ENCODE data around the gene TPST1.

TPST1 gene

DNA sequence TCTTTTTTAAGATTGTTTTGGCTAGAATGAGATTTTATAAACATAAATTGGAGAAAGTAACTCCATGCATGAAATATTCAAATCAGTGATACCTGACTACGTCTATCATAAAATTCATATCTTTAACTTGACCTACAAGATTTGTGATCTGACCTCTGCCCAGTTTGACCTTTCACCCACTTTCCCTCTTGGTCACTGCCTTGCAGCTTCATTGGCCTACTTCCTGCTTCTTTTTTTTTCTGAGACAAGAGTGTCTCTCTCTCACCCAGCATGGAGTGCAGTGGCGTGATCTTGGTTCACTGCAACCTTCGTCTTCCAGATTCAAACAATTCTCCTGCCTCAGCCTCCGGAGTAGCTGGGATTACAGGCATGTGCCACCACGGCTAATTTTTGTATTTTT lies 28.5 kb downstream of the TPST1 start:
- H3K79me2 ChIP-seq (ENCODE audit: insufficient read depth, low read length) = no peaks in the 10 kb centered on the region
- no peaks in the 10 kb centered on the region for H3K27me3 ChIP-seq (ENCODE audit: insufficient read depth, low read length, poor library complexity)
- H3K36me3 ChIP-seq (ENCODE audit: insufficient read depth, low read length) = no peaks in the 10 kb centered on the region
- H3K4me2 ChIP-seq (ENCODE audit: insufficient read depth, low read length) = no peak overlapping the region
- H3K4me3 ChIP-seq (ENCODE audit: low read depth in 1 of 2, low read length in 2 of 2) = no peak overlapping the region
- ATAC-seq (ENCODE audit: insufficient read depth, low read depth) (no peak), DNase-seq (no peak)
- H3K27ac ChIP-seq (ENCODE audit: low read length) = no peak overlapping the region
- H3K9me3 ChIP-seq (ENCODE audit: insufficient read depth, low read length, severe bottlenecking) = no peaks in the 10 kb centered on the region
- TF ChIP-seq EZH2 (IDR thresholded peaks at IDR 0.05; ENCODE audit: borderline replicate concordance, low read depth, low read length, severe bottlenecking) = no peak
- TF ChIP-seq, protein P1, sequence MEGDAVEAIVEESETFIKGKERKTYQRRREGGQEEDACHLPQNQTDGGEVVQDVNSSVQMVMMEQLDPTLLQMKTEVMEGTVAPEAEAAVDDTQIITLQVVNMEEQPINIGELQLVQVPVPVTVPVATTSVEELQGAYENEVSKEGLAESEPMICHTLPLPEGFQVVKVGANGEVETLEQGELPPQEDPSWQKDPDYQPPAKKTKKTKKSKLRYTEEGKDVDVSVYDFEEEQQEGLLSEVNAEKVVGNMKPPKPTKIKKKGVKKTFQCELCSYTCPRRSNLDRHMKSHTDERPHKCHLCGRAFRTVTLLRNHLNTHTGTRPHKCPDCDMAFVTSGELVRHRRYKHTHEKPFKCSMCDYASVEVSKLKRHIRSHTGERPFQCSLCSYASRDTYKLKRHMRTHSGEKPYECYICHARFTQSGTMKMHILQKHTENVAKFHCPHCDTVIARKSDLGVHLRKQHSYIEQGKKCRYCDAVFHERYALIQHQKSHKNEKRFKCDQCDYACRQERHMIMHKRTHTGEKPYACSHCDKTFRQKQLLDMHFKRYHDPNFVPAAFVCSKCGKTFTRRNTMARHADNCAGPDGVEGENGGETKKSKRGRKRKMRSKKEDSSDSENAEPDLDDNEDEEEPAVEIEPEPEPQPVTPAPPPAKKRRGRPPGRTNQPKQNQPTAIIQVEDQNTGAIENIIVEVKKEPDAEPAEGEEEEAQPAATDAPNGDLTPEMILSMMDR (IDR thresholded peaks at IDR 0.05; ENCODE audit: borderline replicate concordance, extremely low read depth, low read length, poor library complexity, severe bottlenecking) = no peak
- no peak overlapping the region for H3K9ac ChIP-seq (ENCODE audit: low read depth, low read length)
- H2AFZ ChIP-seq (ENCODE audit: low read depth, low read length) = no peak overlapping the region
- no peaks in the 10 kb centered on the region for H3K4me1 ChIP-seq (ENCODE audit: insufficient read depth, low read length)
- H4K20me1 ChIP-seq (ENCODE audit: insufficient read depth, low read length) = no peaks in the 10 kb centered on the region

DNA sequence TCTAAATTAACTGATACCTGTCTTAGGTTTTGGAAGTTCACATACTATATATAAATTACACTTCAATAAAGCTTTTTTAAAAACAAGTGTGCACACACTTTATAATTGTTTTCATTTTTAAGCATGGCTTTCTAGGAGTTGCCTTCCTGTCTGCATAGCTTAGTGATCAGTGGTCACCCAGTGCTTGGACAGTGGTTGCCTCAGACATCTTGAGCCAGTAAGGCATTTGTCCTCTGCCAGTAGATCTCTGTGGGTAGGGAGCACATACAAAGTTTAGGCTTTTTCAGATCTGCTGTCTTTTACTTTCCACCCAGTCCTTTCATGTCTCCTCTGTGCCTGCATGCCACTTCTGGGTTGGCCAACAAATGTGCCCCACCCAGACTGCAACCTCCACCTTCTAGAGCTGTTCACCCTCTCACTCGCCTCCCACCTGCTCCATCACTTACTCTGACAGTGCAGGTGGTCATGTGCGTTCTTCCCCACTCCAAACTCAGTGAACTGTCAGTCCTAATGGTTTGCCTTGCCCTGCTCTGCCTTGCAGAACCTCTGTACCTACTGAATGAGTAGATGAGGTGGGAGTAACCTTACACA lies 31.7 kb downstream of the TPST1 start:
- Histone ChIP-seq H3K27me3 (ENCODE audit: insufficient read depth, low read length, poor library complexity) (no peaks in the 10 kb centered on the region), H3K9ac (ENCODE audit: low read depth, low read length) (no peak overlapping the region), H3K27ac (ENCODE audit: low read length) (no peak overlapping the region), H3K79me2 (ENCODE audit: insufficient read depth, low read length) (no peaks in the 10 kb centered on the region), H3K9me3 (ENCODE audit: insufficient read depth, low read length, severe bottlenecking) (no peaks in the 10 kb centered on the region), H3K4me1 (ENCODE audit: insufficient read depth, low read length) (no peaks in the 10 kb centered on the region), H2AFZ (ENCODE audit: low read depth, low read length) (no peak overlapping the region), H3K4me3 (ENCODE audit: low read depth in 1 of 2, low read length in 2 of 2) (no peak overlapping the region), H4K20me1 (ENCODE audit: insufficient read depth, low read length) (no peaks in the 10 kb centered on the region), H3K36me3 (ENCODE audit: insufficient read depth, low read length) (no peaks in the 10 kb centered on the region), H3K4me2 (ENCODE audit: insufficient read depth, low read length) (no peak overlapping the region)
- TF ChIP-seq, protein P1 (IDR thresholded peaks at IDR 0.05; ENCODE audit: borderline replicate concordance, extremely low read depth, low read length, poor library complexity, severe bottlenecking) = no peak
- no peak for TF ChIP-seq EZH2 (IDR thresholded peaks at IDR 0.05; ENCODE audit: borderline replicate concordance, low read depth, low read length, severe bottlenecking)
- ATAC-seq (ENCODE audit: insufficient read depth, low read depth) (no peak), DNase-seq (no peak)

DNA sequence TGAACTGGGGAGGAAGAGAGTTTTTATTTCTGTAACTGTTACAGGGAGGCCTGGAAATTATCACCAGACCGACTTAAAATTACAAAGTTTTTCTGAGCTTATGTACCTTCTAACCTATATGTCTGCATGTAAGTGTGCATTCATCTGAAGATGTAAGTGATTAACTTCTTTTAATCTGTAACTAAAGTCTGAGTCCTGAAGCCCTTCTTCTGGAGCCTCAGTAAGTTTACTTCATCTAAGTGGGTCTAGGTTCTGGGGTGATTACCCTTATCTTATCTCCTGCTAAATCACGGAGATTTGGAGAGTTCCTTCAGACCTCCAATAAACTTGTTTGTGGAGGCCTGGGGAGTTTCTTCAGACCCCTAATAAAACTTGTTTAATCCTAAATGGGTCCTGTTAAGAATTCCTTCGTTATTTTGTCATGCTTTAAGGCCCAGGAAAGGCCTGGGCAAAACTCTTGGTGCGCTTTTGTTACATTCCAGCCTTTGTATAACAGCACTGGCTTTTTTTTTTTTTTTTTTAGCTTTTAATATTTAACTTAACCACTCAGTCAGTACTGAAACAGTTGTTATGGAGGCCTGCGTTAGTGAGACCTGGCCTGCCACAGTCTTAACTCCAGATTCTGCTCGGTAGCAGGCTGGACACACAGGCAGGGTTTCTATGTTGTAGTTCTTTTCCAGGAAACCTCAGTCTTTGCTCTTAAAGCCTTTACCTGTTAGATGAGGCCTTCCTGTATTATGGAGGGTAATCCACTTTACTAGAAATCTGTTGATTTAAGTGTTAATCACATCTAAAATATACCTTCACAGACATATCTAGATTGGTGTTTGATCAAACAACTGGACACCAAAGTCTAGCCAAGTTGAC lies 33.0 kb downstream of the TPST1 start:
- Histone ChIP-seq H3K36me3 (ENCODE audit: insufficient read depth, low read length) (no peaks in the 10 kb centered on the region), H3K4me2 (ENCODE audit: insufficient read depth, low read length) (no peak overlapping the region), H3K4me1 (ENCODE audit: insufficient read depth, low read length) (no peaks in the 10 kb centered on the region), H3K27ac (ENCODE audit: low read length) (no peak overlapping the region), H3K27me3 (ENCODE audit: insufficient read depth, low read length, poor library complexity) (no peaks in the 10 kb centered on the region), H3K79me2 (ENCODE audit: insufficient read depth, low read length) (no peaks in the 10 kb centered on the region), H3K4me3 (ENCODE audit: low read depth in 1 of 2, low read length in 2 of 2) (no peak overlapping the region), H3K9ac (ENCODE audit: low read depth, low read length) (no peak overlapping the region), H3K9me3 (ENCODE audit: insufficient read depth, low read length, severe bottlenecking) (no peaks in the 10 kb centered on the region), H2AFZ (ENCODE audit: low read depth, low read length) (no peak overlapping the region), H4K20me1 (ENCODE audit: insufficient read depth, low read length) (no peaks in the 10 kb centered on the region)
- no peak for DNase-seq
- no peak for ATAC-seq (ENCODE audit: insufficient read depth, low read depth)
- TF ChIP-seq, protein P1 (IDR thresholded peaks at IDR 0.05; ENCODE audit: borderline replicate concordance, extremely low read depth, low read length, poor library complexity, severe bottlenecking) = no peak
- no peak for TF ChIP-seq EZH2 (IDR thresholded peaks at IDR 0.05; ENCODE audit: borderline replicate concordance, low read depth, low read length, severe bottlenecking)
